IMR-90 (cell line): ENCODE measurements around the gene PLEK. TPM values are rescaled to one million over a fixed set of nuclear protein-coding genes. Genes with fewer than 3 reads are reported as not detected.

ENCODE experiments used
- ATAC-seq: fragments of 200-7000 bp; cut with Tn5 transposase; 2 replicates; pipeline ENCODE4 v1.9.1; 2020; ENCODE audit warnings: low read depth, mild to moderate bottlenecking, moderate library complexity
- BruUV-seq: library from RNA; stranded (reverse); fragments of 400-500 nt; replicated peaks from 2 replicates; lab custom pipeline; 2021; lab: Mats Ljungman, UMichigan
- CTCF ChIA-PET: fragments of 300-600 bp; formaldehyde crosslinking; extraction: SDS; loops from one replicate; lab custom pipeline; 2021; ENCODE audit warnings: antibody characterized with exemption; lab: Yijun Ruan, JAX
- POLR2A ChIA-PET: fragments of 300-600 bp; sonication (Branson Sonifier 250); formaldehyde crosslinking; loops from one replicate; lab custom pipeline; 2022; ENCODE audit warnings: antibody characterized with exemption; ENCODE audit not compliant: unreplicated experiment; lab: Charles Lee
- DNase-seq: peaks from one replicate; pipeline ENCODE4 v3.0.0; 2013
- H2AFZ ChIP-seq: replicated peaks from 2 replicates; pipeline ENCODE3; 2013; ENCODE audit warnings: low read length, mild to moderate bottlenecking; ENCODE audit not compliant: poor library complexity
- H2AK5ac ChIP-seq: 2 replicates; pipeline ENCODE4 v1.6.1; 2013; ENCODE audit warnings: low read depth, low read length, inconsistent platforms
- H2AK9ac ChIP-seq: replicated peaks from 2 replicates; pipeline ENCODE3; 2013; ENCODE audit warnings: mild to moderate bottlenecking, low read depth, low read length, moderate library complexity; ENCODE audit not compliant: poor library complexity
- H2BK120ac ChIP-seq: 2 replicates; pipeline ENCODE4 v1.6.1; 2013; ENCODE audit warnings: low read depth, low read length, inconsistent platforms
- H2BK15ac ChIP-seq: 3 replicates; pipeline ENCODE4 v1.6.1; 2013; ENCODE audit warnings: low read depth, low read length, inconsistent platforms
- H2BK20ac ChIP-seq: 2 replicates; pipeline ENCODE4 v1.6.1; 2013; ENCODE audit warnings: low read depth, mild to moderate bottlenecking, inconsistent platforms, low read length, moderate library complexity
- H2BK5ac ChIP-seq: 2 replicates; pipeline ENCODE4 v1.6.1; 2013; ENCODE audit warnings: mild to moderate bottlenecking, low read depth, low read length, inconsistent platforms; ENCODE audit not compliant: poor library complexity, severe bottlenecking
- H3K14ac ChIP-seq: replicated peaks from 2 replicates; pipeline ENCODE4 v1.6.1; 2013; ENCODE audit warnings: low read depth, low read length, inconsistent platforms
- H3K18ac ChIP-seq: 2 replicates; pipeline ENCODE4 v1.6.1; 2013; ENCODE audit warnings: low read depth, low read length, control low read depth
- H3K23ac ChIP-seq: 2 replicates; pipeline ENCODE4 v1.6.1; 2013; ENCODE audit warnings: low read depth, low read length, inconsistent platforms
- H3K27ac ChIP-seq: 2 replicates; pipeline ENCODE4 v1.5.1; 2013; ENCODE audit warnings: mild to moderate bottlenecking, control low read depth, low read length; ENCODE audit not compliant: insufficient read depth
- H3K27me3 ChIP-seq: 2 replicates; pipeline ENCODE4 v1.6.1; 2013; ENCODE audit warnings: low read length; ENCODE audit not compliant: control insufficient read depth, insufficient read depth
- H3K36me3 ChIP-seq: 2 replicates; pipeline ENCODE4 v1.6.1; 2013; ENCODE audit warnings: low read length, mixed read lengths; ENCODE audit not compliant: control insufficient read depth, insufficient read depth
- H3K4ac ChIP-seq: 2 replicates; pipeline ENCODE4 v1.6.1; 2013; ENCODE audit warnings: low read depth, low read length, inconsistent platforms
- H3K4me1 ChIP-seq: 2 replicates; pipeline ENCODE4 v1.6.1; 2013; ENCODE audit warnings: low read length, mixed read lengths; ENCODE audit not compliant: control insufficient read depth, insufficient read depth
- H3K4me2 ChIP-seq: 2 replicates; pipeline ENCODE4 v1.6.1; 2013; ENCODE audit warnings: low read depth, mild to moderate bottlenecking, control low read depth, low read length, moderate library complexity
- H3K4me3 ChIP-seq: 2 replicates; pipeline ENCODE4 v1.5.1; 2013; ENCODE audit warnings: low read depth, mild to moderate bottlenecking, control low read depth, low read length, moderate library complexity; ENCODE audit not compliant: insufficient read depth
- H3K56ac ChIP-seq: 2 replicates; pipeline ENCODE4 v1.6.1; 2013; ENCODE audit warnings: low read length, inconsistent platforms; ENCODE audit not compliant: insufficient read depth; ENCODE audit errors: extremely low read depth
- H3K79me1 ChIP-seq, 2 experiments: 2 replicates each; pipeline ENCODE4 v1.6.1; 2013; ENCODE audit warnings: low read length in 2 of 2, inconsistent platforms in 1 of 2, low read depth in 1 of 2
- H3K9ac ChIP-seq: 2 replicates; pipeline ENCODE4 v1.6.1; 2013; ENCODE audit warnings: low read depth, low read length, control low read depth
- H3K9me1 ChIP-seq: 2 replicates; pipeline ENCODE4 v1.6.1; 2013; ENCODE audit warnings: low read length, inconsistent platforms; ENCODE audit not compliant: insufficient read depth
- H3K9me3 ChIP-seq: 2 replicates; pipeline ENCODE4 v1.6.1; 2013; ENCODE audit warnings: low read length; ENCODE audit not compliant: control insufficient read depth, insufficient read depth
- H4K20me1 ChIP-seq: 2 replicates; pipeline ENCODE4 v1.6.1; 2013; ENCODE audit warnings: low read length, inconsistent platforms; ENCODE audit not compliant: insufficient read depth
- H4K5ac ChIP-seq: 2 replicates; pipeline ENCODE4 v1.6.1; 2013; ENCODE audit warnings: mild to moderate bottlenecking, low read depth, low read length, control low read depth
- H4K8ac ChIP-seq, 2 experiments: 2 replicates each; pipeline ENCODE4 v1.6.1; 2013; ENCODE audit warnings: low read depth in 2 of 2, low read length in 2 of 2, control low read depth in 1 of 2, inconsistent platforms in 1 of 2
- H4K91ac ChIP-seq: 2 replicates; pipeline ENCODE4 v1.6.1; 2013; ENCODE audit warnings: low read depth, low read length, inconsistent platforms; ENCODE audit not compliant: insufficient read depth
- CHD1 ChIP-seq: IDR thresholded peaks from 2 replicates; pipeline ENCODE4 v1.6.1; 2012; ENCODE audit warnings: low read depth, low read length, improper control_type of control experiment
- ELK1 ChIP-seq: fragments of 150-350 bp; IDR thresholded peaks from 2 replicates; pipeline ENCODE4 v1.6.1; 2016; ENCODE audit warnings: low read depth, mild to moderate bottlenecking, low read length, moderate library complexity, borderline replicate concordance
- FOS ChIP-seq: fragments of 150-350 bp; IDR thresholded peaks from 2 replicates; pipeline ENCODE4 v1.6.1; 2016; ENCODE audit warnings: low read depth, low read length
- RAD21 ChIP-seq: IDR thresholded peaks from 2 replicates; pipeline ENCODE4 v1.6.1; 2012; ENCODE audit warnings: low read length, improper control_type of control experiment
- RCOR1 ChIP-seq: IDR thresholded peaks from 2 replicates; pipeline ENCODE4 v1.6.1; 2012; ENCODE audit warnings: mild to moderate bottlenecking, low read length, improper control_type of control experiment; ENCODE audit not compliant: insufficient replicate concordance
- WGBS, 2 experiments: methylation state at CpG; one replicate each; pipeline versions ENCODE4 v1.1.5 to v1.1.7; 2013; ENCODE audit warnings: missing lambda C conversion rate in 2 of 2; ENCODE audit not compliant: insufficient read length in 1 of 2; ENCODE audit errors: extremely low coverage in 2 of 2; 5-methylcytosine and 5-hydroxymethylcytosine counted together
- dilution Hi-C: fragments of 300-500 bp; cut with HindIII; formaldehyde crosslinking; loops from one replicate; pipeline ENCODE4 v1.14.3; 2018; ENCODE audit warnings: low sequenced_read_pairs; ENCODE audit not compliant: unreplicated experiment
- in situ Hi-C: fragments of 300-500 bp; cut with MboI; formaldehyde crosslinking; loops from 3 replicates; pipeline ENCODE4 v1.14.3; 2019; ENCODE audit warnings: low sequenced_read_pairs, inconsistent platforms, mixed read lengths
- intact Hi-C: fragments of 100-400 bp; cut with micrococcal nuclease; formaldehyde crosslinking; loops from 2 replicates; pipeline ENCODE4 v1.10.0; 2022
- polyA plus RNA-seq, 3 experiments: library from polyadenylated mRNA; depleted of rRNA; stranded (reverse); fragments of >200 nt; gene quantifications; 2 replicates each; pipeline ENCODE4 v1.2.3, GENCODE V29; 2012; ENCODE audit warnings: low replicate concordance in 1 of 3
- total RNA-seq: library from RNA; depleted of rRNA; stranded (reverse); fragments of >200 nt; gene quantifications from 2 replicates; pipeline ENCODE4 v1.2.3, GENCODE V29; 2012

PLEK gene
- total and polyA plus RNA-seq, 2 of the 4 experiments (the other 2 are of a cell fraction), result under 0.01 TPM; not detected in 1

GRCh38 chr2:68366083-68366560 lies 1.0 kb downstream of the PLEK start:
- in situ Hi-C loops (no loop called here), dilution Hi-C loops (no loop called here)
- BruUV-seq, result no TSS peak

More at GRCh38 chr2:68366083-68366560, 1.0 kb downstream of the PLEK start:
- Histone ChIP-seq H2BK120ac (no peak overlapping the region), H2BK15ac (no peak overlapping the region), H2AK5ac (no peak overlapping the region), H4K5ac (no peak overlapping the region), H3K4me2 (no peak overlapping the region), H3K23ac (no peak overlapping the region), H3K36me3 (no peaks in the 10 kb centered on the region), H4K8ac (no peak overlapping the region), H4K91ac (no peak overlapping the region), H2AK9ac (no peak overlapping the region), H3K4me1 (no peaks in the 10 kb centered on the region), H3K9me3 (no peaks in the 10 kb centered on the region), H3K79me1 (no peaks in the 10 kb centered on the region), H3K4me3 (no peak overlapping the region), H3K14ac (no peak overlapping the region), H3K18ac (no peak overlapping the region), H3K9ac (no peak overlapping the region), H3K27ac (no peak overlapping the region), H3K9me1 (no peaks in the 10 kb centered on the region), H3K4ac (no peak overlapping the region), H2AFZ (no peak overlapping the region), H3K27me3 (peaks cover 10% of the 10 kb centered on the region), H2BK5ac (no peak overlapping the region), H4K20me1 (no peaks in the 10 kb centered on the region), H2BK20ac (no peak overlapping the region), H3K56ac (no peak overlapping the region)
- no peak for ATAC-seq
- intact Hi-C loops, result loop anchor here (5.0 kb wide), 1 partner anchor 56 kb away; no protein-coding TSS in a partner anchor
- ChIA-PET POLR2A (no interaction called here), CTCF (no interaction called here)
- TF ChIP-seq FOS (no peak), ELK1 (no peak), CHD1 (no peak), RCOR1 (no peak), RAD21 (no peak)
- DNase-seq, result no peak
- 60% methylated on average over 1 of the region's 4 CpGs; no CpG with 5 or more reads in 1 of the 2 experiments for WGBS, 2 experiments
